ENCODE measurements around the gene RAB41. TPM values are rescaled to one million over a fixed set of nuclear protein-coding genes. Genes with fewer than 3 reads are reported as not detected.

RAB41 gene
- total and polyA plus RNA-seq, 12 donors, result not detected

GRCh38 chrX:70332600-70332999 lies 50.6 kb downstream of the RAB41 start:
- DNase-seq, result no peak
- 89 to 100% methylated on average over 1 of the region's 1 CpG for WGBS, 2 donors
- H3K9me3 ChIP-seq, result no peaks in the 10 kb centered on the region
- peaks cover 0 to 5% (median 0%) of the 10 kb centered on the region in 9 donors for H3K36me3 ChIP-seq
- ATAC-seq, result no peak
- TF ChIP-seq, protein P1, sequence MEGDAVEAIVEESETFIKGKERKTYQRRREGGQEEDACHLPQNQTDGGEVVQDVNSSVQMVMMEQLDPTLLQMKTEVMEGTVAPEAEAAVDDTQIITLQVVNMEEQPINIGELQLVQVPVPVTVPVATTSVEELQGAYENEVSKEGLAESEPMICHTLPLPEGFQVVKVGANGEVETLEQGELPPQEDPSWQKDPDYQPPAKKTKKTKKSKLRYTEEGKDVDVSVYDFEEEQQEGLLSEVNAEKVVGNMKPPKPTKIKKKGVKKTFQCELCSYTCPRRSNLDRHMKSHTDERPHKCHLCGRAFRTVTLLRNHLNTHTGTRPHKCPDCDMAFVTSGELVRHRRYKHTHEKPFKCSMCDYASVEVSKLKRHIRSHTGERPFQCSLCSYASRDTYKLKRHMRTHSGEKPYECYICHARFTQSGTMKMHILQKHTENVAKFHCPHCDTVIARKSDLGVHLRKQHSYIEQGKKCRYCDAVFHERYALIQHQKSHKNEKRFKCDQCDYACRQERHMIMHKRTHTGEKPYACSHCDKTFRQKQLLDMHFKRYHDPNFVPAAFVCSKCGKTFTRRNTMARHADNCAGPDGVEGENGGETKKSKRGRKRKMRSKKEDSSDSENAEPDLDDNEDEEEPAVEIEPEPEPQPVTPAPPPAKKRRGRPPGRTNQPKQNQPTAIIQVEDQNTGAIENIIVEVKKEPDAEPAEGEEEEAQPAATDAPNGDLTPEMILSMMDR (IDR thresholded peaks at IDR 0.05), result no peak
- peaks cover 0 to 38% (median 0%) of the 10 kb centered on the region in 7 donors for H3K27me3 ChIP-seq
- no peaks in the 10 kb centered on the region for H3K4me1 ChIP-seq
- no peak overlapping the region for H3K4me3 ChIP-seq
- H3K27ac ChIP-seq, result no peak overlapping the region
- intact Hi-C loops (cut with DNase I), result no loop called here

Other genes starting within 250 kb of the RAB41 start
- gene AWAT2, start 232.2 kb upstream of the RAB41 start, total RNA-seq, result not detected
- not detected for gene AWAT2, start 232.2 kb upstream of the RAB41 start, polyA plus RNA-seq
- not detected for gene OTUD6A, start 219.7 kb upstream of the RAB41 start, total RNA-seq
- gene OTUD6A, start 219.7 kb upstream of the RAB41 start, polyA plus RNA-seq, result not detected
- 10 to 100 TPM; 39.6 to 57.8 (median 49.0) TPM for gene IGBP1, start 148.7 kb upstream of the RAB41 start, total RNA-seq
- gene IGBP1, start 148.7 kb upstream of the RAB41 start, polyA plus RNA-seq, result 10 to 100 TPM; 15.8 to 51.2 TPM
- gene DGAT2L6, start 104.7 kb upstream of the RAB41 start, total RNA-seq, result not detected
- gene DGAT2L6, start 104.7 kb upstream of the RAB41 start, polyA plus RNA-seq, result not detected
- gene AWAT1, start 47.5 kb upstream of the RAB41 start, total RNA-seq, result not detected
- gene AWAT1, start 47.5 kb upstream of the RAB41 start, polyA plus RNA-seq, result not detected
- gene P2RY4, start 22.0 kb upstream of the RAB41 start, total RNA-seq, result under 1 TPM in 3 of 10 donors, not detected in 7; 0.16 to 0.35 (median 0.19) TPM
- under 1 TPM in 1 of 2 donors, not detected in 1; 0.03 TPM for gene P2RY4, start 22.0 kb upstream of the RAB41 start, polyA plus RNA-seq
- gene ARR3, start 13.8 kb upstream of the RAB41 start, total RNA-seq, result not detected
- not detected for gene ARR3, start 13.8 kb upstream of the RAB41 start, polyA plus RNA-seq
- gene PDZD11, start 7.8 kb downstream of the RAB41 start, total RNA-seq, result 10 to 100 TPM; 35.2 to 45.5 (median 38.0) TPM
- gene PDZD11, start 7.8 kb downstream of the RAB41 start, polyA plus RNA-seq, result 10 to 100 TPM; 46.0 to 47.6 TPM
- gene KIF4A, start 7.9 kb downstream of the RAB41 start, total RNA-seq, result 1 to 10 TPM in 1 of 10 donors, under 1 TPM in 6, not detected in 3; 0.09 to 2.8 (median 0.28) TPM
- gene KIF4A, start 7.9 kb downstream of the RAB41 start, polyA plus RNA-seq, result under 1 TPM in 1 of 2 donors, not detected in 1; 0.07 TPM
- not detected for gene GDPD2, start 141.1 kb downstream of the RAB41 start, total RNA-seq
- not detected for gene GDPD2, start 141.1 kb downstream of the RAB41 start, polyA plus RNA-seq
- gene DLG3, start 162.7 kb downstream of the RAB41 start, total RNA-seq, result 10 to 100 TPM in 7 of 10 donors, 1 to 10 TPM in 3; 6.0 to 13.1 (median 10.9) TPM
- 1 to 10 TPM; 5.7 to 9.6 TPM for gene DLG3, start 162.7 kb downstream of the RAB41 start, polyA plus RNA-seq

Data from heart right ventricle (tissue), 16 donors.